SK-N-SH treated with all-trans-retinoic acid at 6 μM for 48 hours (cell line): ENCODE results near the gene CELA1.

Source experiments
- ATAC-seq: fragments of 200-7000 bp; cut with Tn5 transposase; 3 replicates; pipeline ENCODE4 v1.9.1; 2020; ENCODE audit warnings: mild to moderate bottlenecking, moderate library complexity
- ARNTL ChIP-seq: fragments of 450-650 bp; formaldehyde crosslinking; IDR thresholded peaks from 2 replicates; pipeline ENCODE4 v1.5.0; 2020; ENCODE audit warnings: low read depth, mild to moderate bottlenecking, moderate library complexity, borderline replicate concordance
- BACH2 ChIP-seq: fragments of 250-450 bp; sonication (Bioruptor Pico); IDR thresholded peaks from 2 replicates; pipeline ENCODE4 v1.9.0; 2021; ENCODE audit warnings: mild to moderate bottlenecking, borderline replicate concordance
- CSDC2 ChIP-seq: fragments of 250-450 bp; sonication (Bioruptor Pico); IDR thresholded peaks from 2 replicates; pipeline ENCODE4 v1.5.0; 2020; ENCODE audit warnings: mild to moderate bottlenecking, moderate library complexity
- ESRRG ChIP-seq: fragments of 250-450 bp; sonication (Bioruptor Pico); IDR thresholded peaks from 2 replicates; pipeline ENCODE4 v1.6.1; 2021; ENCODE audit warnings: mild to moderate bottlenecking
- GLIS3 ChIP-seq: fragments of 250-450 bp; sonication (Bioruptor Pico); IDR thresholded peaks from 2 replicates; pipeline ENCODE4 v1.5.0; 2020; ENCODE audit warnings: mild to moderate bottlenecking, moderate library complexity
- ISL1 ChIP-seq: fragments of 250-450 bp; sonication (Bioruptor Pico); IDR thresholded peaks from 2 replicates; pipeline ENCODE4 v2.1.2; 2022; ENCODE audit warnings: mild to moderate bottlenecking, moderate library complexity
- OSR1 ChIP-seq: fragments of 250-450 bp; sonication (Bioruptor Pico); IDR thresholded peaks from 2 replicates; pipeline ENCODE4 v1.8.0; 2022; ENCODE audit warnings: moderate library complexity, mild to moderate bottlenecking, inconsistent platforms
- PPARA ChIP-seq: fragments of 250-450 bp; sonication (Bioruptor Pico); IDR thresholded peaks from 2 replicates; pipeline ENCODE4 v1.5.0; 2020; ENCODE audit warnings: mild to moderate bottlenecking, borderline replicate concordance
- RARB ChIP-seq: fragments of 250-450 bp; sonication (Bioruptor Pico); IDR thresholded peaks from 2 replicates; pipeline ENCODE4 v1.8.0; 2021; ENCODE audit warnings: mild to moderate bottlenecking, moderate library complexity
- SNAI2 ChIP-seq: fragments of 250-450 bp; sonication (Bioruptor Pico); IDR thresholded peaks from 2 replicates; pipeline ENCODE4 v1.5.0; 2020; ENCODE audit warnings: mild to moderate bottlenecking, moderate library complexity
- TCF4 ChIP-seq: fragments of 250-450 bp; sonication (Bioruptor Pico); IDR thresholded peaks from 2 replicates; pipeline ENCODE4 v1.8.0; 2021; ENCODE audit warnings: mild to moderate bottlenecking, moderate library complexity, borderline replicate concordance
- TOX ChIP-seq: fragments of 250-450 bp; sonication (Bioruptor Pico); IDR thresholded peaks from 2 replicates; pipeline ENCODE4 v1.8.0; 2021; ENCODE audit warnings: mild to moderate bottlenecking, moderate library complexity, borderline replicate concordance
- ZC3H10 ChIP-seq: fragments of 250-450 bp; sonication (Bioruptor Pico); IDR thresholded peaks from 2 replicates; pipeline ENCODE4 v1.5.1; 2021; ENCODE audit warnings: mild to moderate bottlenecking, moderate library complexity
- ZFP30 ChIP-seq: fragments of 450-650 bp; formaldehyde crosslinking; IDR thresholded peaks from 2 replicates; pipeline ENCODE4 v1.5.0; 2022; ENCODE audit warnings: mild to moderate bottlenecking, moderate library complexity
- ZNF565 ChIP-seq: fragments of 450-650 bp; formaldehyde crosslinking; conservative IDR thresholded peaks from 2 replicates; pipeline ENCODE4 v1.5.0; 2020; ENCODE audit warnings: low read depth, mild to moderate bottlenecking, moderate library complexity
- ZNF70 ChIP-seq: fragments of 450-650 bp; formaldehyde crosslinking; IDR thresholded peaks from 2 replicates; pipeline ENCODE4 v1.5.0; 2020; ENCODE audit warnings: mild to moderate bottlenecking, moderate library complexity
- ZNF8 ChIP-seq: fragments of 450-650 bp; formaldehyde crosslinking; IDR thresholded peaks from 2 replicates; pipeline ENCODE4 v1.5.0; 2020; ENCODE audit warnings: mild to moderate bottlenecking, moderate library complexity
- TF ChIP-seq, protein P1 (sequence below): fragments of 250-450 bp; sonication (Bioruptor Pico); IDR thresholded peaks from 2 replicates; pipeline ENCODE4 v1.5.1; 2021; ENCODE audit warnings: mild to moderate bottlenecking, moderate library complexity
- TF ChIP-seq, protein P2 (sequence below): fragments of 250-450 bp; sonication (Bioruptor Pico); IDR thresholded peaks from 2 replicates; pipeline ENCODE4 v1.5.0; 2020; ENCODE audit warnings: mild to moderate bottlenecking, moderate library complexity
- TF ChIP-seq, protein P3 (sequence below): fragments of 250-450 bp; sonication (Bioruptor Pico); IDR thresholded peaks from 2 replicates; pipeline ENCODE4 v1.8.0; 2021; ENCODE audit warnings: low read depth, mild to moderate bottlenecking, moderate library complexity, borderline replicate concordance
- TF ChIP-seq, protein P4 (sequence below): fragments of 250-450 bp; sonication (Bioruptor Pico); IDR thresholded peaks from 2 replicates; pipeline ENCODE4 v1.5.1; 2020; ENCODE audit warnings: low read depth, mild to moderate bottlenecking, moderate library complexity

Gene CELA1

DNA sequence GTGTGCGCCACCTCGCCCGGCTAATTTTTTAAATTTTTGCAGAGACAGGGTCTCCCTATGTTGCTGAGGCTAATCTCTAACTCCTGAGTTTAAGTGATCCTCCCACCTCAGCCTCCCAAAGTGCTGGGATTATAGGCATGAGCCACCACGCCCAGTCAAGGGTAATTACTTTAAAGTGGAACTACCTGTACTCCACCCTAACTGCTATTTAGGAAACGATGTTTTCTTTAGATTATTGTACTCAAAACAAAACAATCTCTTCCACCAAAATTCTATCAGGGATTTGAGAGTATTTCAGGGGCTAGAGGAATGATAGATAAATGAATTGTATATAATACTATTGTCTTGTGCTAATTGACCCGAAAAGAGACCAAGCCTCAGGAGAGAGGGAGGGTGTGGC, 12.9 kb downstream of the CELA1 start:
- ATAC-seq = no peak
- TF ChIP-seq ZNF565 (CRISPR knock-in tag) (no peak), CSDC2 (CRISPR knock-in tag) (no peak), ZNF8 (CRISPR knock-in tag) (no peak), PPARA (CRISPR knock-in tag) (no peak), ZNF70 (CRISPR knock-in tag) (no peak), ZFP30 (CRISPR knock-in tag) (no peak)
- TF ChIP-seq, protein P1, sequence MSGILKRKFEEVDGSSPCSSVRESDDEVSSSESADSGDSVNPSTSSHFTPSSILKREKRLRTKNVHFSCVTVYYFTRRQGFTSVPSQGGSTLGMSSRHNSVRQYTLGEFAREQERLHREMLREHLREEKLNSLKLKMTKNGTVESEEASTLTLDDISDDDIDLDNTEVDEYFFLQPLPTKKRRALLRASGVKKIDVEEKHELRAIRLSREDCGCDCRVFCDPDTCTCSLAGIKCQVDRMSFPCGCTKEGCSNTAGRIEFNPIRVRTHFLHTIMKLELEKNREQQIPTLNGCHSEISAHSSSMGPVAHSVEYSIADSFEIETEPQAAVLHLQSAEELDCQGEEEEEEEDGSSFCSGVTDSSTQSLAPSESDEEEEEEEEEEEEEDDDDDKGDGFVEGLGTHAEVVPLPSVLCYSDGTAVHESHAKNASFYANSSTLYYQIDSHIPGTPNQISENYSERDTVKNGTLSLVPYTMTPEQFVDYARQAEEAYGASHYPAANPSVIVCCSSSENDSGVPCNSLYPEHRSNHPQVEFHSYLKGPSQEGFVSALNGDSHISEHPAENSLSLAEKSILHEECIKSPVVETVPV (CRISPR knock-in tag) = no peak
- TF ChIP-seq, protein P2, sequence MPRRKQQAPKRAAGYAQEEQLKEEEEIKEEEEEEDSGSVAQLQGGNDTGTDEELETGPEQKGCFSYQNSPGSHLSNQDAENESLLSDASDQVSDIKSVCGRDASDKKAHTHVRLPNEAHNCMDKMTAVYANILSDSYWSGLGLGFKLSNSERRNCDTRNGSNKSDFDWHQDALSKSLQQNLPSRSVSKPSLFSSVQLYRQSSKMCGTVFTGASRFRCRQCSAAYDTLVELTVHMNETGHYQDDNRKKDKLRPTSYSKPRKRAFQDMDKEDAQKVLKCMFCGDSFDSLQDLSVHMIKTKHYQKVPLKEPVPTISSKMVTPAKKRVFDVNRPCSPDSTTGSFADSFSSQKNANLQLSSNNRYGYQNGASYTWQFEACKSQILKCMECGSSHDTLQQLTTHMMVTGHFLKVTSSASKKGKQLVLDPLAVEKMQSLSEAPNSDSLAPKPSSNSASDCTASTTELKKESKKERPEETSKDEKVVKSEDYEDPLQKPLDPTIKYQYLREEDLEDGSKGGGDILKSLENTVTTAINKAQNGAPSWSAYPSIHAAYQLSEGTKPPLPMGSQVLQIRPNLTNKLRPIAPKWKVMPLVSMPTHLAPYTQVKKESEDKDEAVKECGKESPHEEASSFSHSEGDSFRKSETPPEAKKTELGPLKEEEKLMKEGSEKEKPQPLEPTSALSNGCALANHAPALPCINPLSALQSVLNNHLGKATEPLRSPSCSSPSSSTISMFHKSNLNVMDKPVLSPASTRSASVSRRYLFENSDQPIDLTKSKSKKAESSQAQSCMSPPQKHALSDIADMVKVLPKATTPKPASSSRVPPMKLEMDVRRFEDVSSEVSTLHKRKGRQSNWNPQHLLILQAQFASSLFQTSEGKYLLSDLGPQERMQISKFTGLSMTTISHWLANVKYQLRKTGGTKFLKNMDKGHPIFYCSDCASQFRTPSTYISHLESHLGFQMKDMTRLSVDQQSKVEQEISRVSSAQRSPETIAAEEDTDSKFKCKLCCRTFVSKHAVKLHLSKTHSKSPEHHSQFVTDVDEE = no peak
- TF ChIP-seq, protein P3, sequence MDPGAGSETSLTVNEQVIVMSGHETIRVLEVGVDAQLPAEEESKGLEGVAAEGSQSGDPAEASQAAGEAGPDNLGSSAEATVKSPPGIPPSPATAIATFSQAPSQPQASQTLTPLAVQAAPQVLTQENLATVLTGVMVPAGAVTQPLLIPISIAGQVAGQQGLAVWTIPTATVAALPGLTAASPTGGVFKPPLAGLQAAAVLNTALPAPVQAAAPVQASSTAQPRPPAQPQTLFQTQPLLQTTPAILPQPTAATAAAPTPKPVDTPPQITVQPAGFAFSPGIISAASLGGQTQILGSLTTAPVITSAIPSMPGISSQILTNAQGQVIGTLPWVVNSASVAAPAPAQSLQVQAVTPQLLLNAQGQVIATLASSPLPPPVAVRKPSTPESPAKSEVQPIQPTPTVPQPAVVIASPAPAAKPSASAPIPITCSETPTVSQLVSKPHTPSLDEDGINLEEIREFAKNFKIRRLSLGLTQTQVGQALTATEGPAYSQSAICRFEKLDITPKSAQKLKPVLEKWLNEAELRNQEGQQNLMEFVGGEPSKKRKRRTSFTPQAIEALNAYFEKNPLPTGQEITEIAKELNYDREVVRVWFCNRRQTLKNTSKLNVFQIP (CRISPR knock-in tag) = no peak

DNA sequence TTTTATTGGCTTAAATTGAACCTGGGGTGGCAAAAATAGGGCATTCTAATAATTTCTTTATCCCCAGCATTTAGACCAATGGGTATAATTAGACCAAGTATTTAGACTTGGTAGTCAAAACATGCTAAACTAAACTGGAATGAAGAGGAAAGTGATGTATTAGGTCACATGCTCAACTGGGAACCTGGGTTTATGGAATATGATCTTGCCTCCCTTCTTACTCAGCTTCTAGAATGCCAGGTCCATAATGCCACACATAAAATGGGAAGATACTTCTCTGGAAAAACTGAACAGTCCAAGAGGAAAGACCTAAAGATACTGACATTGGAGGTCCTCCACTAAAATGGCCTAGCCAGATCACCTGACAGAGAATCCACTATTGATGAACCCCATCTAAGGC, 16.3 kb downstream of the CELA1 start:
- ATAC-seq = no peak
- no peak for TF ChIP-seq ZNF70 (CRISPR knock-in tag)
- TF ChIP-seq, protein P1 (CRISPR knock-in tag) = no peak
- no peak for TF ChIP-seq ZC3H10 (CRISPR knock-in tag)
- no peak for TF ChIP-seq BACH2 (CRISPR knock-in tag)

DNA sequence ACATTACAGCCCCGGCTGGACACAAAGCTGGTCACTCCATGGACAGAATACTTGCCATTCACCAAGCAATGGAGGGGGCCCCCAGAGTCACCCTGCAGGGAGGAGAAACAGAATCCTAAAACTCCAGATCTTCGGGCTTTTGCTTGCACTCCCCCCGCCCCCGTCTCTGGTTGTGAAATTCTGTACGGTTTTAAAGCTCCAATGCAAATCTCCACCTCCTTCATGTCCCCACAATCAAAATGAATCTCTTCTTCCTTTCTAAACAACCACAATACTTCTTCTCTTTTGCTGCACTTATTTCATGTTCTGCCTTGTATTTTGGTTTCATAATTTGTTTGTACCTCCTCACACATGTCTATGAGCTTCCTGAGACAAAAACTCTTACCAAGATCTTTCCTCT, 16.7 kb downstream of the CELA1 start:
- no peak for ATAC-seq
- no peak for TF ChIP-seq GLIS3 (CRISPR knock-in tag)
- TF ChIP-seq ZNF8 (CRISPR knock-in tag) = no peak
- TF ChIP-seq ESRRG = no peak
- TF ChIP-seq ARNTL = no peak
- no peak for TF ChIP-seq ZC3H10 (CRISPR knock-in tag)
- TF ChIP-seq ZNF565 (CRISPR knock-in tag) = no peak
- TF ChIP-seq, protein P2 = no peak
- TF ChIP-seq, protein P4, sequence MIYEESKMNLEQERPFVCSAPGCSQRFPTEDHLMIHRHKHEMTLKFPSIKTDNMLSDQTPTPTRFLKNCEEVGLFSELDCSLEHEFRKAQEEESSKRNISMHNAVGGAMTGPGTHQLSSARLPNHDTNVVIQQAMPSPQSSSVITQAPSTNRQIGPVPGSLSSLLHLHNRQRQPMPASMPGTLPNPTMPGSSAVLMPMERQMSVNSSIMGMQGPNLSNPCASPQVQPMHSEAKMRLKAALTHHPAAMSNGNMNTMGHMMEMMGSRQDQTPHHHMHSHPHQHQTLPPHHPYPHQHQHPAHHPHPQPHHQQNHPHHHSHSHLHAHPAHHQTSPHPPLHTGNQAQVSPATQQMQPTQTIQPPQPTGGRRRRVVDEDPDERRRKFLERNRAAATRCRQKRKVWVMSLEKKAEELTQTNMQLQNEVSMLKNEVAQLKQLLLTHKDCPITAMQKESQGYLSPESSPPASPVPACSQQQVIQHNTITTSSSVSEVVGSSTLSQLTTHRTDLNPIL (CRISPR knock-in tag) = no peak
- no peak for TF ChIP-seq ISL1 (CRISPR knock-in tag)

DNA sequence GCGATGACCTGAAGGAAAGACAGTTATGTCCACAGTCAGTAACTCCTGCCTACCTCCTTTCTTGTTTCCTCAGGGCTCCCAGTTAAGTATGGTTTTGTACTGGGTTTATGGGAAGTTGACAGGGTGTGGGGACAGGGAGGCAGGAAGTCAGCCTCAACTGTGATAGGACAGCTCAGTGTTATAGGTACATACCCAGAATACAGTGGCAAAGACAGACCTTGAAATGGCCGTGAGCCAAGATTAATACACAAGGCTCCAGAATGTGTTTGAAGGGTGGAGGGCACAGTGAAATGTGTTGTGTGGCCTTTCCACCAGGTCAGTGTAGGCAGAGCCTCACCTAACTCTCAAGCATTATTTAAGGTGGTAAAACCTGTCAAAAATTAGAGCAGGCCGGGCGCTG, 17.9 kb downstream of the CELA1 start:
- no peak for ATAC-seq
- TF ChIP-seq RARB (CRISPR knock-in tag) = no peak
- no peak for TF ChIP-seq ZNF565 (CRISPR knock-in tag)
- TF ChIP-seq, protein P1 (CRISPR knock-in tag) = no peak
- no peak for TF ChIP-seq TOX (CRISPR knock-in tag)
- no peak for TF ChIP-seq OSR1
- TF ChIP-seq BACH2 (CRISPR knock-in tag) = no peak
- no peak for TF ChIP-seq ARNTL
- TF ChIP-seq ZNF8 (CRISPR knock-in tag) = no peak
- TF ChIP-seq, protein P4 (CRISPR knock-in tag) = no peak
- no peak for TF ChIP-seq SNAI2
- no peak for TF ChIP-seq TCF4 (CRISPR knock-in tag)
- TF ChIP-seq ESRRG = no peak
- no peak for TF ChIP-seq PPARA (CRISPR knock-in tag)
